ENCODE measurements around the gene UGT1A3. TPM values are rescaled to one million over a fixed set of nuclear protein-coding genes. Genes with fewer than 3 reads are reported as not detected.
"Not testable (repeated sequence)": the region's sequence is repeated elsewhere in the genome, so short reads cannot be mapped to it uniquely, and the experiment has no call there.

The UGT1A3 gene
- total and polyA plus RNA-seq, 2 donors (not counting 1 experiment from before 2014, with no cell fraction given): not detected

- DNase-seq (no peak), ATAC-seq (ENCODE audit: low read depth) (no peak)
- Histone ChIP-seq H3K9me3 (ENCODE audit: control extremely low read depth in 1 of 3, control insufficient read depth in 2 of 3, insufficient read depth in 1 of 3, low read length in 2 of 3) (no peaks in the 10 kb centered on the region), H3K4me2 (replicated peaks; ENCODE audit: low read depth, low read length, poor library complexity, severe bottlenecking) (no peak overlapping the region), H3K36me3 (replicated peaks in 1 of 2; ENCODE audit: control extremely low read depth in 1 of 2, control insufficient read depth in 1 of 2, extremely low read depth in 1 of 2, insufficient read depth in 2 of 2, low read length in 1 of 2) (no peaks in the 10 kb centered on the region), H4K20me1 (ENCODE audit: control insufficient read depth, insufficient read depth, low read length, poor library complexity, severe bottlenecking) (no peaks in the 10 kb centered on the region), H2AFZ (ENCODE audit: insufficient read depth, low read depth, low read length, poor library complexity, severe bottlenecking) (no peak overlapping the region), H3K79me2 (ENCODE audit: control insufficient read depth, insufficient read depth, low read length) (no peaks in the 10 kb centered on the region), H3K9ac (ENCODE audit: low read length) (no peak overlapping the region), H3K27ac (ENCODE audit: low read length in 2 of 2) (no peak overlapping the region), H3K27me3 (replicated peaks in 1 of 4; ENCODE audit: control extremely low read depth in 1 of 4, control insufficient read depth in 3 of 4, insufficient read depth in 4 of 4, low read length in 3 of 4) (peaks cover 0 to 8% (median 0%) of the 10 kb centered on the region in 4 experiments), H3K4me3 (ENCODE audit: control extremely low read depth in 1 of 5, extremely low read depth in 1 of 5, insufficient read depth in 1 of 5, low read depth in 2 of 5, low read length in 4 of 5) (no peak overlapping the region), H3K4me1 (ENCODE audit: control insufficient read depth in 2 of 2, insufficient read depth in 2 of 2, low read length in 2 of 2) (no peaks in the 10 kb centered on the region)
- TF ChIP-seq, protein P1, sequence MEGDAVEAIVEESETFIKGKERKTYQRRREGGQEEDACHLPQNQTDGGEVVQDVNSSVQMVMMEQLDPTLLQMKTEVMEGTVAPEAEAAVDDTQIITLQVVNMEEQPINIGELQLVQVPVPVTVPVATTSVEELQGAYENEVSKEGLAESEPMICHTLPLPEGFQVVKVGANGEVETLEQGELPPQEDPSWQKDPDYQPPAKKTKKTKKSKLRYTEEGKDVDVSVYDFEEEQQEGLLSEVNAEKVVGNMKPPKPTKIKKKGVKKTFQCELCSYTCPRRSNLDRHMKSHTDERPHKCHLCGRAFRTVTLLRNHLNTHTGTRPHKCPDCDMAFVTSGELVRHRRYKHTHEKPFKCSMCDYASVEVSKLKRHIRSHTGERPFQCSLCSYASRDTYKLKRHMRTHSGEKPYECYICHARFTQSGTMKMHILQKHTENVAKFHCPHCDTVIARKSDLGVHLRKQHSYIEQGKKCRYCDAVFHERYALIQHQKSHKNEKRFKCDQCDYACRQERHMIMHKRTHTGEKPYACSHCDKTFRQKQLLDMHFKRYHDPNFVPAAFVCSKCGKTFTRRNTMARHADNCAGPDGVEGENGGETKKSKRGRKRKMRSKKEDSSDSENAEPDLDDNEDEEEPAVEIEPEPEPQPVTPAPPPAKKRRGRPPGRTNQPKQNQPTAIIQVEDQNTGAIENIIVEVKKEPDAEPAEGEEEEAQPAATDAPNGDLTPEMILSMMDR (IDR thresholded peaks at IDR 0.05): no peak
- no peak for TF ChIP-seq EZH2 (IDR thresholded peaks at IDR 0.05; ENCODE audit: borderline replicate concordance, insufficient read depth, low read depth, low read length, poor library complexity, severe bottlenecking)
- Mint-ChIP-seq H3K27ac (no peak overlapping the region), H3K4me1 (peaks cover 3% of the 10 kb centered on the region), H3K9me3 (ENCODE audit: insufficient read depth) (no peaks in the 10 kb centered on the region), H3K4me3 (no peak overlapping the region), H3K27me3 (peaks cover 35% of the 10 kb centered on the region)
- POLR2A ChIA-PET: no interaction called here
- intact Hi-C loops (cut with micrococcal nuclease): no loop called here
- 78% methylated on average over 2 of the region's 2 CpGs for WGBS (ENCODE audit: insufficient coverage)
- CTCF ChIA-PET: no interaction called here
These were observed 14.7 kb upstream of the UGT1A3 start for GRCh38 chr2:233714121-233714520.

DNA sequence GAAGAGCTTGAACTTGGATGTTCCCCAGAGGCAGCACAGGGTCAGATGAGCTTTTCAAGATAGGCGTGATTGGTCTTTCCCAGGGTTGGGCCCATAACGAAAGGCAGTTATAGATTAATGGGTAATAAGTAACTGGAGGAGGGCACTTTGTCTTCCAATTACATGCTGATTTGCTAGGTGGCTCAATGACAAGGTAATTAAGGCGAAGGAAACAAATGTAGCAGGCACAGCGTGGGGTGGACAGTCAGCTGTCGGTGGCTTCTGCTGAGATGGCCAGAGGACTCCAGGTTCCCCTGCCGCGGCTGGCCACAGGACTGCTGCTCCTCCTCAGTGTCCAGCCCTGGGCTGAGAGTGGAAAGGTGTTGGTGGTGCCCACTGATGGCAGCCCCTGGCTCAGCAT, 10.3 kb upstream of the UGT1A3 start, which contains the start of gene UGT1A4:
UGT1A4 (plus strand) TSS at position 185 of the 400 bp plus-strand sequence; CDS start at position 270, 85 bp downstream.
- peaks cover 36% of the 10 kb centered on the region for H3K27me3 Mint-ChIP-seq
- no peaks in the 10 kb centered on the region for H3K9me3 Mint-ChIP-seq (ENCODE audit: insufficient read depth)
- Histone ChIP-seq H3K27ac (ENCODE audit: low read length in 2 of 2) (no peak within 1 kb of the TSS), H3K27me3 (replicated peaks in 1 of 4; ENCODE audit: control extremely low read depth in 1 of 4, control insufficient read depth in 3 of 4, insufficient read depth in 4 of 4, low read length in 3 of 4) (peaks cover 0 to 8% (median 1%) of the 10 kb centered on the region in 4 experiments), H3K36me3 (replicated peaks in 1 of 2; ENCODE audit: control extremely low read depth in 1 of 2, control insufficient read depth in 1 of 2, extremely low read depth in 1 of 2, insufficient read depth in 2 of 2, low read length in 1 of 2) (no peaks in the 10 kb centered on the region), H3K4me1 (ENCODE audit: control insufficient read depth in 2 of 2, insufficient read depth in 2 of 2, low read length in 2 of 2) (no peaks in the 10 kb centered on the region), H3K9me3 (ENCODE audit: control extremely low read depth in 1 of 3, control insufficient read depth in 2 of 3, insufficient read depth in 1 of 3, low read length in 2 of 3) (no peaks in the 10 kb centered on the region), H3K9ac (ENCODE audit: low read length) (no peak within 1 kb of the TSS), H3K4me2 (replicated peaks; ENCODE audit: low read depth, low read length, poor library complexity, severe bottlenecking) (no peak within 1 kb of the TSS), H4K20me1 (ENCODE audit: control insufficient read depth, insufficient read depth, low read length, poor library complexity, severe bottlenecking) (no peaks in the 10 kb centered on the region), H2AFZ (ENCODE audit: insufficient read depth, low read depth, low read length, poor library complexity, severe bottlenecking) (no peak within 1 kb of the TSS), H3K79me2 (ENCODE audit: control insufficient read depth, insufficient read depth, low read length) (no peaks in the 10 kb centered on the region), H3K4me3 (ENCODE audit: control extremely low read depth in 1 of 5, extremely low read depth in 1 of 5, insufficient read depth in 1 of 5, low read depth in 2 of 5, low read length in 4 of 5) (no peak within 1 kb of the TSS)
- H3K4me1 Mint-ChIP-seq: no peaks in the 10 kb centered on the region
- no peak within 1 kb of the TSS for H3K4me3 Mint-ChIP-seq
- no peak within 1 kb of the TSS for H3K27ac Mint-ChIP-seq
- 88% methylated on average over 7 of the region's 7 CpGs for WGBS (ENCODE audit: insufficient coverage)
- ChIA-PET CTCF (interaction anchor here (0.6 kb wide), 1 partner anchor 14 kb away, joined by 3 read pairs; no protein-coding TSS in a partner anchor), POLR2A (no interaction called here)
- ATAC-seq (ENCODE audit: low read depth) (no peak), DNase-seq (no peak)
- intact Hi-C loops (cut with micrococcal nuclease): no loop called here
- no peak for TF ChIP-seq EZH2 (IDR thresholded peaks at IDR 0.05; ENCODE audit: borderline replicate concordance, insufficient read depth, low read depth, low read length, poor library complexity, severe bottlenecking)
- TF ChIP-seq, protein P1 (IDR thresholded peaks at IDR 0.05): no peak

DNA sequence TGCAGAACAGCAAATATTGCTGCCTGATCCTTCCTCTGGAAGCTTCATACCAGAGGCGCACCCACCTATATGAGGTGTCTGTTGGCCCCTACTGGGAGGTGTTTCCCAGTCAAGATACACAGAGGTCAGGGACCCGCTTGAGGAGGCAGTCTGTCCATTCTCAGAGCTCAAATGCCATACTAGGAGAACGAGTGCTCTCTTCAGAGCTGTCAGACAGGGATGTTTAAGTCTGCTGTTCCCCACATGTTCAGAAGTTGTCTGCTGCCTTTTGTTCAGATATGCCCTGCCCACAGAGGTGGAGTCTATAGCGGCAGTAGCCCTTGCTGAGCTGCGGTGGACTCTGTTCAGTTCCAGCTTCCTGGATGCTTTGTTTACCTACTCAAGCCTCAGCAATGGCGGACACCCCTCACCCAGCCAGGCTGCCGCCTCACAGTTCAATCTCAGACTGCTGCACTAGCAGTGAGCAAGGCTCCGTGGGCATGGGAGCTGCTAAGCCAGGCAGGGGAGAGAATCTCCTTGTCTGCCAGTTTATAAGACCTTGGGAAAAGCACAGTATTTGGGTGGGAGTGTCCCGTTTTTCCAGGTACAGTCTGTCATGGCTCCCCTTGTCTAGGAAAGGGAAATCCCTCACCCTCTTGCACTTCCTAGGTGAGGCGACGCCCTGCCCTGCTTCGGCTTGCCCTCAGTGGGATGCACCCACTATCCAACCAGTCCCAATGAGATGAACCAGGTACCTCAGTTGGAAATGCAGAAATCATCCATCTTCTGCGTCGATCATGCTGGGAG, 8.2 kb downstream of the UGT1A3 start:
- 94% methylated on average over 12 of the region's 14 CpGs for WGBS (ENCODE audit: insufficient coverage)
- POLR2A ChIA-PET; H3K27ac Mint-ChIP-seq; H4K20me1 ChIP-seq (ENCODE audit: control insufficient read depth, insufficient read depth, low read length, poor library complexity, severe bottlenecking); intact Hi-C loops (cut with micrococcal nuclease); ATAC-seq (ENCODE audit: low read depth); H2AFZ ChIP-seq (ENCODE audit: insufficient read depth, low read depth, low read length, poor library complexity, severe bottlenecking); H3K27me3 ChIP-seq (replicated peaks in 1 of 4; ENCODE audit: control extremely low read depth in 1 of 4, control insufficient read depth in 3 of 4, insufficient read depth in 4 of 4, low read length in 3 of 4); H3K4me2 ChIP-seq (replicated peaks; ENCODE audit: low read depth, low read length, poor library complexity, severe bottlenecking); H3K4me1 ChIP-seq (ENCODE audit: control insufficient read depth in 2 of 2, insufficient read depth in 2 of 2, low read length in 2 of 2); H3K4me1 Mint-ChIP-seq; CTCF ChIA-PET; DNase-seq; H3K27ac ChIP-seq (ENCODE audit: low read length in 2 of 2); H3K4me3 Mint-ChIP-seq; H3K9ac ChIP-seq (ENCODE audit: low read length); H3K36me3 ChIP-seq (replicated peaks in 1 of 2; ENCODE audit: control extremely low read depth in 1 of 2, control insufficient read depth in 1 of 2, extremely low read depth in 1 of 2, insufficient read depth in 2 of 2, low read length in 1 of 2); H3K9me3 Mint-ChIP-seq (ENCODE audit: insufficient read depth); H3K4me3 ChIP-seq (ENCODE audit: control extremely low read depth in 1 of 5, extremely low read depth in 1 of 5, insufficient read depth in 1 of 5, low read depth in 2 of 5, low read length in 4 of 5); H3K79me2 ChIP-seq (ENCODE audit: control insufficient read depth, insufficient read depth, low read length); H3K9me3 ChIP-seq (ENCODE audit: control extremely low read depth in 1 of 3, control insufficient read depth in 2 of 3, insufficient read depth in 1 of 3, low read length in 2 of 3): not testable (repeated sequence)
- peaks cover 55% of the 10 kb centered on the region for H3K27me3 Mint-ChIP-seq

All from B cell (primary cell).